HG03520 (cell line): ENCODE results near the gene FCN2.
A peak's percentile ranks its signal among the peaks of the same experiment; 100 is the strongest.

Experiments used
- ATAC-seq: cut with Tn5 transposase; IDR thresholded peaks from one replicate; pipeline ENCODE4 v1.9.1; 2021; ENCODE audit warnings: mild to moderate bottlenecking, moderate library complexity; ENCODE audit not compliant: unreplicated experiment

Gene FCN2

GRCh38 chr9:134929193-134930158 lies 48.9 kb downstream of the FCN2 start:
- ATAC-seq: no peak

- peak; percentile 51 for ATAC-seq
Measured at GRCh38 chr9:134930398-134930797, 49.8 kb downstream of the FCN2 start.

GRCh38 chr9:134932171-134932570 lies 51.6 kb downstream of the FCN2 start:
- no peak for ATAC-seq

GRCh38 chr9:134932606-134933005 lies 52.0 kb downstream of the FCN2 start:
- ATAC-seq: no peak

GRCh38 chr9:134933076-134933659 lies 52.6 kb downstream of the FCN2 start:
- no peak for ATAC-seq

GRCh38 chr9:134935056-134935640 lies 54.5 kb downstream of the FCN2 start:
- ATAC-seq: no peak

GRCh38 chr9:134935701-134936345 lies 55.2 kb downstream of the FCN2 start:
- no peak for ATAC-seq

GRCh38 chr9:134936346-134937163 lies 55.9 kb downstream of the FCN2 start:
- no peak for ATAC-seq
